Frontal cortex (tissue), 4 donors: ENCODE data around the gene COBL. TPM values are rescaled to one million over a fixed set of nuclear protein-coding genes. Genes with fewer than 3 reads are reported as not detected.

Experiments
- DNase-seq, 2 donors: peaks; one replicate each; pipeline ENCODE4 v3.0.0; 2012; ENCODE audit warnings: low spot score in 2 of 2
- FAIRE-seq: peaks from 2 replicates; lab custom pipeline; 2012; peaks lifted over from hg19 to GRCh38; lab: Jason Lieb, UNC
- total RNA-seq: library from RNA; depleted of rRNA; stranded (reverse); fragments of >200 nt; gene quantifications from one replicate; pipeline ENCODE4 v1.2.3, GENCODE V29; 2014
- donor health status: control.
- donor health status: control.
- donor health status: control.

COBL gene
- total RNA-seq, 1 donor from 2014 or later = 2.4 TPM

- FAIRE-seq (no peak), DNase-seq (no peak)
Observed at GRCh38 chr7:51242007-51242691, 74.5 kb downstream of the COBL start.

DNA sequence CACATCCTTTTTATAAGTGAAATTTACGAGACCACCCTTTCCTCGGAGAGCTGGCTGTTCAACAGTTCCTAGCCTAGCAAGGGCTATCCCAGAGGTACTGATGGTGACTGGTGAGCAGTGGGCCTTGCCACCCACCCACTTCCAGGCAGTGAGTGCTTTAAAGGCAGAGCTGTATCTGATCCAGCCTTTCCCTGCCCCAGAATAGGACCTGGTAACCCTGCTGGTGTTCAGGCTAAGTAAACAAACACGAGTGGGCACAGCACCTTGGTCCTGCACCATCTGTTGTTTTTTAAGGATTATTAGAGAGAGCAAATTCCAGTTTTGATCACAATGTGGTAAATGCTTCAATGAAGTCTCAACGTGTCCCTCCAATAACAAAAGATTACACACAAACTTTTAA is 75.7 kb downstream of the COBL start:
- DNase-seq = no peak
- no peak for FAIRE-seq

DNA sequence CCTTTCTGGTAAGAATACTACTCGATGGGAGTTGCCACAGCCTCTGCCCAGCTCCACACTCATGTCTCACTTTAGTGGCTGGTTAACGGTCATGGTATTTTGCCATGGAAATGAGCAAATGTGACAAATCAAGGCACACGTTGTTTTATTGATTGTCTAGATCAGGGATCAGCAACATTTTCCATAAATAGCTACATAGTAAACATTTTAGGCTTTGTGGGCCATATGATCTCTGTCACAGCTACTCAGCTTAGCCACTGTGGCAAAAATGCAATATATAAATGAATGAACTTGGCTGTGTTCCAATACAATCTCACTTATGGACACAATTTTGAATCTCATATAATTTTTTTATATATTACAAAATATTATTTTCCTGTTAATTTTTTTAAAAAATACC is 76.9 kb downstream of the COBL start:
- DNase-seq (no peak), FAIRE-seq (no peak)

DNA sequence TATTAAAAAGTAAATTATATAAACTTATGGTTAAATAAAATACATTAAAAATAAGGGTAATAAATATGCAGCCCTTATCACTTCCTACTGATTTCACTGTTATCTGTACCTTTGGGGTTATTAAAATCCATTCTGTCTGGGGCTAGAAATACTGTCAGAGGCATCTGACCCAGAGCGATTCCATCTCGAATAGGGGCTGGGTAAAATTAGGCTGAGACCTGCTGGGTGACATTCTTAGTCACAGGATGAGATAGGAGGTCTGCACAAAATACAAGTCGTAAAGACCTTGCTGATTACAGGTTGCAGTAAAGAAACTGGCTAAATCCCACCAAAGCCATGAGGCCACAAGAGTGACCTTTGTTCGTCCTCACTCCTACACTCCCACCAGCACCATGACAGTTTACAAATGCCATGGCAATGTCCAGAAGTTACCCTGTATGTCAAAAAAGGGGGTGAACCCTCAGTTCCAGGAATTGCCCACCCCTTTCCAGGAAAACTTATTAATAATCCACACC is 77.6 kb downstream of the COBL start:
- DNase-seq (no peak), FAIRE-seq (no peak)

DNA sequence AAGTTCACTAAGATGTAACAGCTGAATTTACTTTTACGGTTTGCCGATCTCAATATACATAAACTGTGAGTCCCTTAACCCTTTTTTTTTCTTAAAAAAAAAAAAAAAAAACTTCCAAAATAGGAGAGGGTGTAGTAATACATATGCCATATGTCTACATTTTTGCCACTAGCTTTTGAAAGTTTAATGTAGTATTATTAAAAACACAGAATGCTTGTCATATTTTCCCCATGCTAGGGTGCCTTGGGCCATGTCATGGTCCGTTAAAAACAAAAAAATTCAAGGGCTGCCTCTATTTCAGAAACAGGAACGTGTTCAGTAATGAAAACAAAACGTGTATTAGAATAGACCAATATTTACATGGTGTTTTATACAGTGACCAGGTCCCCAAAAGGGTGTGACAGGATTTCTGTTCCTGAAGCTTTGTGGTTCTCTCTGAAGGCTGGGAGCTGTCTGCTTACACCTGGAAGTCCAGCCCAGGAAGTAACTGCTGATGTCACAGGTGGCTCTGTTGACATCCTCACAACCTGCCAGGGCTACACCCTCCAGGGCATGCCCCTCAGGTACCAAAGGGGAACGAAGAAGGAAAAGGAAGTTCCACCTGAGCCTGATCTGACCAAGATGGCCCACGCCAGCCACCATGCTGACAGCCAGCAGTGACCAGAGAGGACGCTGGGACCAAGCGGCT is 79.0 kb downstream of the COBL start:
- FAIRE-seq (no peak), DNase-seq (no peak)

DNA sequence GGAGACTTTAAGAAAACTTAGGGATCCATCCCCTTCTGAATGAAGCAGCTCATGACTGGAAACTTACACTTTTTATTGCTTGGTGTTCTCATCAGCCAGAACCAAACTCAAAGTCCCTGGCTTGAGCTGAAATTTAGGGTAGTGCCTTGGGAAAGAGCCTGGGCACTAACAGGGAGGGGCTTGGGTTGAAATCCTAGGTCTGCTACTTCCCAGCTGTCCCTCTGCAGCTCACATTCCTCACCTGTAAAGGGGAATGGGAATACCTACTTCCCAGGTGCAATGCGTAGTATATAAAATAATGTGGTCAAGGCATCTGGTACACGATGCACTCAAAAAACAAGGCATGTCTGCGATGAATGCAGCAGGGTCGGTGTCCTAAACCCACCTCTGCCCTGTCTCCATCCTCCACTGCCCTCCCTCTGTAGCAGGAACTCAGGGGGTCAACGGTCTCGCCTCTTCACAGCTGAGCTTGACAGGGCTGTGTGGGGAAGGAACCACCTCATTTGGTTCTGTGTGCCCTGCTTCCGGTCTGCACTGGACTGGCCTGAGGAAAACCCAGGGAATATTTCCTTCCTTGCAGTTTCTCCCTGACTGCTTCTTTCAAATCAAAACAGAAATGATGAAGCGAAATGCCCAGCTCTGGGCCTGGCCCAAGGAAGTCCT is 80.0 kb downstream of the COBL start:
- FAIRE-seq (no peak), DNase-seq (no peak)

DNA sequence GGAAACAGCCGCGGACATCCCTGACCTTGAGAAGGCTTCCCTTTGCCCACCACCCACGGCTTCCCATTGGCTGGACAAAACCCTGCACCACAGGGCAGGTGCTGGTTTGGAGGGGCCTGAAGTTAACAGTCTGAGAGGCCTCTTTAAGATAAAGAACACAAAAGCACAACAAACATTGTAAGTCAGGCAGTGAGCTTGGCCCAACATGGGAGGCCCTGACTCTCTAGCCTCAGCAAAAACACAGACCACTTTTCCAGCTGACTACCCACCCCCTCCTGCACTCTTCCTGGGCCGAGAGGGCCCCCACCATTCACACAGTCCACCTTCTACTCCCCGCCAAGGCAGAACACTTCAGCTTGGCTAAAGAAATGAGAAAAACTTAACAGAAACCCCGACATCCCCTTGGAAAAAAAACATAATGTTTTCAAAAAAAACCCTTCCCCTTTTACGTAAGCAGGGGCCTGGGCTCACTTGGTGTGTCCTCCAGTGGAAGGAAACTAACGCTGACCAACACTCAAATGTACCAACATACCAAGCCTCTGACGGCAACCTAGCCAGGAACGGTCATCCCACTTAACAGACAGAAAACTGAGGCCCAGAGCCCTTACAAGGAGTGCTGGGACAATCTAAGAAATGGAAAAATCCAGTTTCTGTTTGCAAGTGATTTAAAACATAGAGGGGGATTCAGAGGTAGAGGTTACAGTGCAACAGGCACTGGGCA is 80.9 kb downstream of the COBL start:
- DNase-seq (no peak), FAIRE-seq (no peak)

GRCh38 chr7:51234609-51235308 is 81.8 kb downstream of the COBL start:
- no peak for DNase-seq
- FAIRE-seq = no peak

GRCh38 chr7:51234139-51234538 is 82.5 kb downstream of the COBL start:
- no peak for FAIRE-seq
- DNase-seq = no peak

- DNase-seq = no peak
- FAIRE-seq = no peak
Observed at GRCh38 chr7:51233374-51233773, 83.2 kb downstream of the COBL start.

DNA sequence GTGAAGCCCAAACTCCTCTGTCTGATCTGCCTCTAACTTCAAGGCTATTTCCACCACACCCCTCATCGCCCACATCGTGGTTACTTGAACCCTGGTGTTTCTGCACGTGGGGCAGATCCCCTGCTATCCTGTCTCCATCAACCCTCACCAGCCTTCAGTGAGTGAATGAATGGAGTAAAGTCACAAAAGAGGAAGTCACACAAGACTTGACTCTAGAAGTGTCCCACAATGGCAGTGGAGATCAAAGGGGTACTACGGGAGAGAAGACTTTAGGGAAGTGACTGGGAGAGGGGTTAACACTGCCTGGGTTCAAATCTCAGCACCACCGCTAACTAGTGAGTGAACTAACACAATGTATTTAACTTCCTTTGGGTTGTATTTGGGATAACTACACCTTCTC is 85.9 kb downstream of the COBL start:
- no peak for DNase-seq
- no peak for FAIRE-seq

DNA sequence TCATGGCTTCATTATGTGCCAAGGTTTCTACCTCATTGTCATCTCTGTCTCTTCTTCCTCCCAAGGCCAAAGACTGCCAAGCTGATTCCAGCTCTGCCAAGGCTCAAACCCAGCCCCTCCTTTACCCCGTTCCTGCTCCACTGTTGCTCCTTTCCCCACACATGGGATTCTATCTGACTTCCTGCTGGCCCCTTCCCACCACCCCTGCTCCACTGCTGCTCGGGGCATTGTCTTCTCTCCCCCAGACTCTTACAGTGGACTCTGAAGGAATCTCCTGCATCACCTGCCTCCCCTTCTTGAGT is 86.3 kb downstream of the COBL start:
- no peak for FAIRE-seq

DNA sequence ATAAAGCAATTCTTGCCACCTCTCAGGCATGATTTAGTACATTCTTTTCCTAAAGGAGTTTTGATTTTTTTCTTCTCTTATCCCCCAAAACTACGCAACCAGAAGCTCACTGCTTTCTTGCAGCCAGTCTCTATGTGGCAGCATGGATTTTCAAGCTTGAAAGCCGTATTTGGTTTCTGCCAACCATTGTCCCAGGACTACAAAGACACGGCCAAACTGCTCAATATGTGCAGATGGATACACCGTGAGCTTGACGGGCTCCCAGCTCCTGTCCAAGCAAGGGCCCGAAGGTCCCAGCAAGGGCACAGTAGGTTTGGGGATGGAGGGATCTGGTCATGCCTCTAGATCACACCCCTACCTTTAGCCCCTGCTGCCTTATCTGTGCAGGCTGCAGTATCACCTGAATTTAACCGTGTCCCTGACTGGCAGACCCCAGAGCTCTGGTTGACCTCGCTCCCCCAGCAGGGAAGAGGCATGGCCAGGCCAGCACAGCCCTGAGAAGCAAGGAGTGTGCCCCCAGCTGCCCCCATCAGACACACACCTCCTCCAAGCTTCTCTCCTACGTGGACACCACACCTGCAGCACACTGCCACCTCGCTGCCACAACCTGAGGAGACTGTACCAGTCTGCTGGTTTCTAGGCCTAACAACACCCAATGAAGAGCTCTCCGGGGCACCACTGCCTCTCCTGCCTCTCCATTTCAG is 86.8 kb downstream of the COBL start:
- no peak for FAIRE-seq
- no peak for DNase-seq

More for the DNA sequence above, 86.3 kb downstream of the COBL start:
- DNase-seq = no peak

- FAIRE-seq (no peak), DNase-seq (no peak)
Observed at GRCh38 chr7:51229106-51229537, 87.5 kb downstream of the COBL start.

DNA sequence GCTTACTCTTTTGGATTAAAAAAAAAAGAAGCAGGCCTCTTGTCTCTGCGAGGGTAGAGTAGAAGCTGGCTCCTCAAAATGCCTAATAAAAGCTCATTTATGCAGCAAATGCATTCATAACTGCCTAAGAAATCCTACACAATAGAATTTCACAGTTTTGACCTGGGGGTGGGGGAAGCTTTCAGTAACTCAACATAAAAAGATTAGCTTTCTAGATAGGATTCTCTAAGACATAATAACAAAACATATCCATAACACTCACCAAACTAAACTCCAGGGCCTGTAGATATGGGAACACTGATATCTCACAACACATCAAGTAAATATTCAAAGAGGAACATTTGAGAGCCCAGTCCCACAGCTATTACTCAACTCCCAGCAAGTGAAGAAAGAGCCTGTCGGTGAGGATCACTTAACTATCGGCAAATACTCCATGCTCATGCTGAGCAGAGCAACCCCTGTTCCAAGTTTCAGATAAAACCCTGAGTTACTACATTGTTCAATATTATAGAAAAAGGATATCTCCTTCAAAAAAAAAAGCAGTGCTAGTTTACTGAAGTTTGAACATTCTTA is 88.1 kb downstream of the COBL start:
- FAIRE-seq (no peak), DNase-seq (no peak)

DNA sequence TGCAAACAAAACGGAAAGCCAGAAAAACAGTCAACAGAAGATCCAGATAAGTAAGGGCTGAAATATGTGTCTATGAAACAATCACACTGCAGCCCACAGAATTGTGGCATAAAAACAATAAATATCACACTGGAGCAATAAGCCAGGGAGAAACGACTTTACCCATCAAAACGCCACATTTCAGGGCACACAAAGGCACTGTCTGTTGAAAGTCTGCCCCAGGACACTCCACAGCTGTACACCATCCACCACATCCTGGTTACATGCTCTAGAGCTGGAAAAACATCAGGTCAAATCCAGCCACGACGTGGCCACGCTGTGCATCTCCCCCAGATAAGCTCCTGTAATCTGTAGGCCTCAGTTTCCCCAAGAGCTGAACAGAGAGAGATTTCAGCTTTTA is 88.7 kb downstream of the COBL start:
- DNase-seq (no peak), FAIRE-seq (no peak)

DNA sequence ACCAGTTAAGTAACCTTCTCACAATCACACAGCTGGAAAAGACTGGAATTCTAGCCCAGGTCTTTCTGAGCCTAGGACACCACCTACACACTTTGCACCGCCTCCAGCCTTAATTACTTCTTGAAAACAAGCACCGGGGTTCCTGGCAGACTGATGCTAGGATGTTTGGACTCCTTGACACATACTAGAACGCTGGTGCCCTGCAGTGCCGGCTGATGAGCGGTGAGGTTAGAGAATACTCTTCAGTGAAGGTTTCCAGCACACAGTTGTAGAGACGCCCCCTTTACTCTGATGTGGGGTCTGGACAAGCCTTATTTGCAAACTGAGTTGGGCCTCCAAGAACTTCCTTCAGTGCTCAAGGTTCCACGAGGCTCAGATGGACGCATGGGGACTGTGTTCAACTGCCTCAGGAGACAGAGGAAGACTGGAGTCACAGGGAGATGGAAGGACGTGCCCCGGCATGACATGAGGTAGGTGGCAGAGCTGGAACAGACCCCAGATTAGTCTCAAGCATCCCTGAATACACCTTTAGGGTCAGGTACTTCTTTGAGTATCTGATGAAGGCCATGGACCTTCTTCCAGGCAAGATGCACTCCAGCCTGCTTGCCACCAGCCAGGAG is 89.6 kb downstream of the COBL start:
- no peak for FAIRE-seq
- no peak for DNase-seq

DNA sequence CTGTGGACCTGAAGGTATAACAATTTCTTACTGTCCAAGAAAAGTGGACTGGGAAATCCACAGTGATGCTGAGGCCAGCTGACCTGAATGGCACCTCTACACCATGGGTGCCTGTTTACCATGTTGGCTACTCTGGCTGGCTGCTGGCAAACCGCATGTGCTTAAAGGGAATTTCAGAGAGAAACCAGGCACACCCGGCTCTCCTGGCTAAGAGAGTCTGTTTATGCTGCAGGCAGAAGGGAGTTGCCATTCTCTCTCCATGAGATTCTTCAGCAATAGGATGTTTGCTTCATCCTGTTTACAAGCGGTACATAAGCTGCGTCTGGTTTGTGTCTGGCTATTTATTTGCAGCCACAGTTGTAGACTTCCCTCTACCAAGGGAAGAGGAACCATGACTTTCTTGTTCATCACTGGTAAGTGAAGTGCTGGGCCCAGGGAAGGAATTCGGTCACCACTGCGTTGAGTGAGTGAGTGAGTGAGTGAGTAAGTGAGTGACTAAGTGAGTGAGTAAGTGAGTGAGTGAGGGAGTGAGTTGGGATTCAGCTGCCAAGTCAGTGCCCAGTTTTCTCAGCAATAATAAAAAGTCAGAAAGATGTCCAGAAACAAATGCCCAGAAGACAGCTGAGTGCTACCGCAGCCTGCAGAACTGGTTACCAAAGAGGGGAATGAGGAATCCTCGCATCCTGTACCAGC is 90.4 kb downstream of the COBL start:
- DNase-seq = no peak
- no peak for FAIRE-seq
